Measurements from ENCODE around the gene CYP4F8. TPM values are rescaled to one million over a fixed set of nuclear protein-coding genes. Genes with fewer than 3 reads are reported as not detected.
A peak's percentile ranks its signal among the peaks of the same experiment; 100 is the strongest.

Gene CYP4F8
- total and polyA plus RNA-seq, 4 donors: not detected

- no peak for DNase-seq (ENCODE audit: low spot score)
- H3K27me3 ChIP-seq (ENCODE audit: control insufficient read depth in 4 of 4, insufficient read depth in 4 of 4, low read length in 3 of 4): no peaks in the 10 kb centered on the region
- no peak overlapping the region for H3K9ac ChIP-seq (ENCODE audit: low read depth in 1 of 2, low read length in 2 of 2)
- WGBS: 63% methylated on average over 6 of the region's 6 CpGs
- no peak overlapping the region for H3K27ac ChIP-seq (ENCODE audit: low read depth in 1 of 2, low read length in 2 of 2)
- no peaks in the 10 kb centered on the region for H3K9me3 ChIP-seq (ENCODE audit: control insufficient read depth in 4 of 4, low read length in 3 of 4)
- H3K36me3 ChIP-seq (ENCODE audit: control insufficient read depth in 4 of 4, insufficient read depth in 3 of 4, low read depth in 1 of 4, low read length in 3 of 4): no peaks in the 10 kb centered on the region
- H3K4me1 ChIP-seq (ENCODE audit: control insufficient read depth in 4 of 4, insufficient read depth in 4 of 4, low read length in 3 of 4): no peaks in the 10 kb centered on the region
- peak; percentile 93 for TF ChIP-seq REST (IDR thresholded peaks at IDR 0.05)
- TF ChIP-seq CTCF (IDR thresholded peaks at IDR 0.05; ENCODE audit: low read depth, low read length, missing input control): no peak
- H3K4me3 ChIP-seq (ENCODE audit: low read depth in 1 of 3, low read length in 3 of 3): no peak overlapping the region
These were observed 37.7 kb upstream of the CYP4F8 start for GRCh38 chr19:15577184-15577771.

- no peak overlapping the region for H3K27ac ChIP-seq (ENCODE audit: low read depth in 1 of 2, low read length in 2 of 2)
- no peak overlapping the region for H3K4me3 ChIP-seq (ENCODE audit: low read depth in 1 of 3, low read length in 3 of 3)
- H3K4me1 ChIP-seq (ENCODE audit: control insufficient read depth in 4 of 4, insufficient read depth in 4 of 4, low read length in 3 of 4): peaks cover 0 to 4% (median 4%) of the 10 kb centered on the region in 4 donors
- no peak for TF ChIP-seq SP1 (IDR thresholded peaks at IDR 0.05)
- no peak for TF ChIP-seq NR2F2 (IDR thresholded peaks at IDR 0.05)
- TF ChIP-seq FOXA2 (IDR thresholded peaks at IDR 0.05): no peak
- TF ChIP-seq HNF4A (conservative IDR thresholded peaks at IDR 0.05): no peak
- no peak for TF ChIP-seq RXRA (IDR thresholded peaks at IDR 0.05)
- 77% methylated on average over 12 of the region's 12 CpGs for WGBS
- H3K36me3 ChIP-seq (ENCODE audit: control insufficient read depth in 4 of 4, insufficient read depth in 3 of 4, low read depth in 1 of 4, low read length in 3 of 4): no peaks in the 10 kb centered on the region
- peaks cover 0 to 2% (median 0%) of the 10 kb centered on the region in 4 donors for H3K27me3 ChIP-seq (ENCODE audit: control insufficient read depth in 4 of 4, insufficient read depth in 4 of 4, low read length in 3 of 4)
- H3K9ac ChIP-seq (ENCODE audit: low read depth in 1 of 2, low read length in 2 of 2): no peak overlapping the region
- DNase-seq (ENCODE audit: low spot score): no peak
- no peaks in the 10 kb centered on the region for H3K9me3 ChIP-seq (ENCODE audit: control insufficient read depth in 4 of 4, low read length in 3 of 4)
These were observed 31.7 kb upstream of the CYP4F8 start for GRCh38 chr19:15583346-15583745.

GRCh38 chr19:15584095-15584494 lies 30.9 kb upstream of the CYP4F8 start:
- Histone ChIP-seq H3K9ac (ENCODE audit: low read depth in 1 of 2, low read length in 2 of 2) (no peak overlapping the region), H3K4me1 (ENCODE audit: control insufficient read depth in 4 of 4, insufficient read depth in 4 of 4, low read length in 3 of 4) (peaks cover 0 to 4% (median 4%) of the 10 kb centered on the region in 4 donors), H3K27me3 (ENCODE audit: control insufficient read depth in 4 of 4, insufficient read depth in 4 of 4, low read length in 3 of 4) (peaks cover 0 to 2% (median 0%) of the 10 kb centered on the region in 4 donors), H3K4me3 (ENCODE audit: low read depth in 1 of 3, low read length in 3 of 3) (peak overlapping the region in 1 of 3 donors; percentile 11), H3K27ac (ENCODE audit: low read depth in 1 of 2, low read length in 2 of 2) (no peak overlapping the region), H3K9me3 (ENCODE audit: control insufficient read depth in 4 of 4, low read length in 3 of 4) (no peaks in the 10 kb centered on the region), H3K36me3 (ENCODE audit: control insufficient read depth in 4 of 4, insufficient read depth in 3 of 4, low read depth in 1 of 4, low read length in 3 of 4) (no peaks in the 10 kb centered on the region)
- no peak for DNase-seq (ENCODE audit: low spot score)
- 45% methylated on average over 10 of the region's 10 CpGs for WGBS
- TF ChIP-seq MAX (IDR thresholded peaks at IDR 0.05) (no peak), ZBTB33 (IDR thresholded peaks at IDR 0.05) (no peak), YY1 (IDR thresholded peaks at IDR 0.05) (no peak), JUND (IDR thresholded peaks at IDR 0.05) (no peak), RAD21 (IDR thresholded peaks at IDR 0.05) (no peak), FOXA1 (IDR thresholded peaks at IDR 0.05) (no peak)

All from liver (tissue), 9 donors.